Measurements from ENCODE around the gene PPP1R1C. TPM values are rescaled to one million over a fixed set of nuclear protein-coding genes. Genes with fewer than 3 reads are reported as not detected.

PPP1R1C gene
- total RNA-seq, 4 donors from 2014 or later: 0.87 to 8.8 (median 4.1) TPM

- TF ChIP-seq POLR2A (IDR thresholded peaks at IDR 0.05) (no peak), CTCF (IDR thresholded peaks at IDR 0.05) (no peak), EP300 (IDR thresholded peaks at IDR 0.05) (no peak)
- Histone ChIP-seq H3K27me3 (no peaks in the 10 kb centered on the region), H3K27ac (no peak overlapping the region), H3K36me3 (no peaks in the 10 kb centered on the region), H3K4me3 (no peak overlapping the region), H3K4me1 (peaks cover 0 to 11% (median 0%) of the 10 kb centered on the region in 4 donors), H3K9me3 (no peaks in the 10 kb centered on the region)
- no peak for DNase-seq (ENCODE audit: low spot score in 2 of 2)
- WGBS, 2 donors: 40 to 44% methylated on average over 1 of the region's 1 CpG
Observed at GRCh38 chr2:182134201-182134600, 148.5 kb downstream of the PPP1R1C start.

GRCh38 chr2:182142062-182142461, 156.4 kb downstream of the PPP1R1C start:
- WGBS, 2 donors: 90 to 93% methylated on average over 6 of the region's 6 CpGs
- no peak for DNase-seq (ENCODE audit: low spot score in 2 of 2)
- no peak overlapping the region for H3K4me3 ChIP-seq

GRCh38 chr2:182144041-182144775, 158.6 kb downstream of the PPP1R1C start:
- H3K4me1 ChIP-seq: no peaks in the 10 kb centered on the region
- H3K9me3 ChIP-seq: no peaks in the 10 kb centered on the region
- TF ChIP-seq POLR2A (IDR thresholded peaks at IDR 0.05) (no peak), CTCF (IDR thresholded peaks at IDR 0.05) (no peak), EP300 (IDR thresholded peaks at IDR 0.05) (no peak)
- no peaks in the 10 kb centered on the region for H3K27me3 ChIP-seq
- H3K27ac ChIP-seq: no peak overlapping the region
- H3K4me3 ChIP-seq: no peak overlapping the region
- DNase-seq (ENCODE audit: low spot score in 2 of 2): no peak
- no peaks in the 10 kb centered on the region for H3K36me3 ChIP-seq
- 57 to 60% methylated on average over 7 of the region's 7 CpGs for WGBS, 2 donors

More at GRCh38 chr2:182142062-182142461, 156.4 kb downstream of the PPP1R1C start:
- Histone ChIP-seq H3K27ac (no peak overlapping the region), H3K9me3 (no peaks in the 10 kb centered on the region), H3K4me1 (no peaks in the 10 kb centered on the region), H3K27me3 (no peaks in the 10 kb centered on the region), H3K36me3 (no peaks in the 10 kb centered on the region)
- TF ChIP-seq CTCF (IDR thresholded peaks at IDR 0.05): no peak
- TF ChIP-seq EP300 (IDR thresholded peaks at IDR 0.05): no peak
- TF ChIP-seq POLR2A (IDR thresholded peaks at IDR 0.05): no peak

GRCh38 chr2:182144776-182145165, 159.1 kb downstream of the PPP1R1C start:
- no peak for DNase-seq (ENCODE audit: low spot score in 2 of 2)
- Histone ChIP-seq H3K27me3 (no peaks in the 10 kb centered on the region), H3K4me1 (no peaks in the 10 kb centered on the region), H3K27ac (no peak overlapping the region), H3K36me3 (no peaks in the 10 kb centered on the region), H3K4me3 (no peak overlapping the region), H3K9me3 (no peaks in the 10 kb centered on the region)
- no peak for TF ChIP-seq EP300 (IDR thresholded peaks at IDR 0.05)
- no peak for TF ChIP-seq CTCF (IDR thresholded peaks at IDR 0.05)
- TF ChIP-seq POLR2A (IDR thresholded peaks at IDR 0.05): no peak
- 30 to 45% methylated on average over 1 of the region's 1 CpG for WGBS, 2 donors

GRCh38 chr2:182148344-182148743, 162.7 kb downstream of the PPP1R1C start:
- no peak overlapping the region for H3K4me3 ChIP-seq
- no peaks in the 10 kb centered on the region for H3K4me1 ChIP-seq
- no peaks in the 10 kb centered on the region for H3K9me3 ChIP-seq
- no peak overlapping the region for H3K27ac ChIP-seq
- H3K27me3 ChIP-seq: no peaks in the 10 kb centered on the region
- DNase-seq (ENCODE audit: low spot score in 2 of 2): no peak
- H3K36me3 ChIP-seq: no peaks in the 10 kb centered on the region
- 44 to 54% methylated on average over 2 of the region's 2 CpGs for WGBS, 2 donors
- TF ChIP-seq CTCF (IDR thresholded peaks at IDR 0.05): no peak
- TF ChIP-seq POLR2A (IDR thresholded peaks at IDR 0.05): no peak
- no peak for TF ChIP-seq EP300 (IDR thresholded peaks at IDR 0.05)
